ENCODE measurements around the gene KCNK7.

DNA sequence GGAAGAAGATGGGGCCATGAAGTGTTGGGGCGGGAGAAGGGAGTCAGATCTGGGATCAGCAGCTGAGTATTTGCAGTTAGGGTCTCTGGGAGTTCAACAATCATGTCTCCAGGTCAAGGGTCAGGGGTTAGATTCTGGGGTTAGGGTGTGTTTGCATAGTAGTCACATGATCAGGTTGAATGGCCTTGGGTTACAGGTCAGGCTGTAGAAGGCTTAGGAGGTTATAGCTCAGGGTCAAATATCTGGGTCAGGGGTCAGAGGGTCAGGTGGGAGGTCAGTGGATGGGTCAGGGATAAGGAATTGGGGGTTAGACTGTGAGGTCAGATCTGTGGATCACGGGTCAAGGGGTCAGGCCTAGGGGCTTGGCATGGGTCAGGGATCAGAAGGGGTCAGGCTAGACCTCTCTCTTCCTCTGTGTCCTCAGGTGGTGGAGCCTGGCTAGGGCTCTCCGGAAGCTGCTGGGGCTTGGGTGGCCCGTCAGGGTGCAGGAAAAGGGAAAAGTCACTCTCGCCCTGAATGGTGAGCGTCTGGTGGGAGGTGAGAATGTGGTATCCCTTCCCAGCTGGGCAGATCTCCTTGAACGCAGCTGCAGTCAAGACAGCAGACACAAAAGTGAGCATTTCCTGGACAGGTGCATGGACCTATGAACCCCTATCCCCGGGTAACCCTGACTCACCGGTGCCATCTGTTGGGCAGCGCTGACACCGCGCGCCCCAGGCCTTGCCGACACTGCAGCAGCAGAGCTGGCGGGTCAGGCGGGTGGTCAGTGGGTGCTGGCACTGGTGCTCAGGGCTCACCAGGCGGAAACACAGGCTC lies 43.8 kb downstream of the KCNK7 start:
- TF ChIP-seq NFIC (IDR thresholded peaks at IDR 0.05; ENCODE audit: borderline replicate concordance) (no peak), REST (IDR thresholded peaks at IDR 0.05; ENCODE audit: low read depth, low read length) (no peak), EZH2phosphoT487 (IDR thresholded peaks at IDR 0.05; ENCODE audit: borderline replicate concordance, low read depth) (no peak), TCF12 (IDR thresholded peaks at IDR 0.05) (no peak), NRF1 (IDR thresholded peaks at IDR 0.05; ENCODE audit: low read depth, low read length) (no peak), FOXM1 (IDR thresholded peaks at IDR 0.05; ENCODE audit: low read depth) (no peak), TAF1 (IDR thresholded peaks at IDR 0.05; ENCODE audit: borderline replicate concordance, low read depth, low read length) (no peak), RFX5 (IDR thresholded peaks at IDR 0.05; ENCODE audit: low read length) (no peak), RXRA (IDR thresholded peaks at IDR 0.05; ENCODE audit: borderline replicate concordance, low read depth) (no peak), EP300 (IDR thresholded peaks at IDR 0.05; ENCODE audit: borderline replicate concordance in 1 of 2, low read depth in 1 of 2, low read length in 1 of 2) (no peak), TEAD4 (IDR thresholded peaks at IDR 0.05; ENCODE audit: borderline replicate concordance, insufficient read depth) (no peak), RAD21 (IDR thresholded peaks at IDR 0.05; ENCODE audit: low read length) (peak; percentile 43)
- TF ChIP-seq, protein P1, sequence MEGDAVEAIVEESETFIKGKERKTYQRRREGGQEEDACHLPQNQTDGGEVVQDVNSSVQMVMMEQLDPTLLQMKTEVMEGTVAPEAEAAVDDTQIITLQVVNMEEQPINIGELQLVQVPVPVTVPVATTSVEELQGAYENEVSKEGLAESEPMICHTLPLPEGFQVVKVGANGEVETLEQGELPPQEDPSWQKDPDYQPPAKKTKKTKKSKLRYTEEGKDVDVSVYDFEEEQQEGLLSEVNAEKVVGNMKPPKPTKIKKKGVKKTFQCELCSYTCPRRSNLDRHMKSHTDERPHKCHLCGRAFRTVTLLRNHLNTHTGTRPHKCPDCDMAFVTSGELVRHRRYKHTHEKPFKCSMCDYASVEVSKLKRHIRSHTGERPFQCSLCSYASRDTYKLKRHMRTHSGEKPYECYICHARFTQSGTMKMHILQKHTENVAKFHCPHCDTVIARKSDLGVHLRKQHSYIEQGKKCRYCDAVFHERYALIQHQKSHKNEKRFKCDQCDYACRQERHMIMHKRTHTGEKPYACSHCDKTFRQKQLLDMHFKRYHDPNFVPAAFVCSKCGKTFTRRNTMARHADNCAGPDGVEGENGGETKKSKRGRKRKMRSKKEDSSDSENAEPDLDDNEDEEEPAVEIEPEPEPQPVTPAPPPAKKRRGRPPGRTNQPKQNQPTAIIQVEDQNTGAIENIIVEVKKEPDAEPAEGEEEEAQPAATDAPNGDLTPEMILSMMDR (IDR thresholded peaks at IDR 0.05), result peak; percentile 62
- TF ChIP-seq, protein P2, sequence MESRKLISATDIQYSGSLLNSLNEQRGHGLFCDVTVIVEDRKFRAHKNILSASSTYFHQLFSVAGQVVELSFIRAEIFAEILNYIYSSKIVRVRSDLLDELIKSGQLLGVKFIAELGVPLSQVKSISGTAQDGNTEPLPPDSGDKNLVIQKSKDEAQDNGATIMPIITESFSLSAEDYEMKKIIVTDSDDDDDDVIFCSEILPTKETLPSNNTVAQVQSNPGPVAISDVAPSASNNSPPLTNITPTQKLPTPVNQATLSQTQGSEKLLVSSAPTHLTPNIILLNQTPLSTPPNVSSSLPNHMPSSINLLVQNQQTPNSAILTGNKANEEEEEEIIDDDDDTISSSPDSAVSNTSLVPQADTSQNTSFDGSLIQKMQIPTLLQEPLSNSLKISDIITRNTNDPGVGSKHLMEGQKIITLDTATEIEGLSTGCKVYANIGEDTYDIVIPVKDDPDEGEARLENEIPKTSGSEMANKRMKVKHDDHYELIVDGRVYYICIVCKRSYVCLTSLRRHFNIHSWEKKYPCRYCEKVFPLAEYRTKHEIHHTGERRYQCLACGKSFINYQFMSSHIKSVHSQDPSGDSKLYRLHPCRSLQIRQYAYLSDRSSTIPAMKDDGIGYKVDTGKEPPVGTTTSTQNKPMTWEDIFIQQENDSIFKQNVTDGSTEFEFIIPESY (IDR thresholded peaks at IDR 0.05; ENCODE audit: borderline replicate concordance, low read depth), result no peak

All from SK-N-SH (cell line).